Measurements from ENCODE around the gene OR2L3.

The OR2L3 gene

DNA sequence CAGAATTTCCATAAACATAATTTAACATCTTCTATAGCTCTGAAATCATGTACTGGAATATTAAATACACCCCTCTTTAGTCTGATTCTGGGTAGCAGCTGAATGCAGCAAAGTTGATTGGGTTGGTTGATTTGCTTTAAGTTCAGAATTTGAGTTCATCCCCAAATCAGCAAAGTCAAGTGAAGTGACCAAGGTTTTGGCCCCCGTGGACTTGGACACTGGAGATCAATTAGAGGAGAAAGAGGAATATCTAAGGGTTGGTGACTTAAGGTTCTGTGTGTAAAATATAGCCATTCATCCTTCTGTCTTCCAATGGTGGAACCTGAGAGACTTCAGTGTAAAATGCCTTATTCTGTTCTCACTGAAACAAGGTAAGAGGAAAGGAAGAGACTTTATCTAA lies 48.2 kb downstream of the OR2L3 start, which contains the start of gene OR2L13:
OR2L13 (plus strand) TSS at position 301 of the 400 bp plus-strand sequence. CDS start 4,192 bp downstream, outside the sequence.
- TF ChIP-seq, protein P1, sequence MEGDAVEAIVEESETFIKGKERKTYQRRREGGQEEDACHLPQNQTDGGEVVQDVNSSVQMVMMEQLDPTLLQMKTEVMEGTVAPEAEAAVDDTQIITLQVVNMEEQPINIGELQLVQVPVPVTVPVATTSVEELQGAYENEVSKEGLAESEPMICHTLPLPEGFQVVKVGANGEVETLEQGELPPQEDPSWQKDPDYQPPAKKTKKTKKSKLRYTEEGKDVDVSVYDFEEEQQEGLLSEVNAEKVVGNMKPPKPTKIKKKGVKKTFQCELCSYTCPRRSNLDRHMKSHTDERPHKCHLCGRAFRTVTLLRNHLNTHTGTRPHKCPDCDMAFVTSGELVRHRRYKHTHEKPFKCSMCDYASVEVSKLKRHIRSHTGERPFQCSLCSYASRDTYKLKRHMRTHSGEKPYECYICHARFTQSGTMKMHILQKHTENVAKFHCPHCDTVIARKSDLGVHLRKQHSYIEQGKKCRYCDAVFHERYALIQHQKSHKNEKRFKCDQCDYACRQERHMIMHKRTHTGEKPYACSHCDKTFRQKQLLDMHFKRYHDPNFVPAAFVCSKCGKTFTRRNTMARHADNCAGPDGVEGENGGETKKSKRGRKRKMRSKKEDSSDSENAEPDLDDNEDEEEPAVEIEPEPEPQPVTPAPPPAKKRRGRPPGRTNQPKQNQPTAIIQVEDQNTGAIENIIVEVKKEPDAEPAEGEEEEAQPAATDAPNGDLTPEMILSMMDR (IDR thresholded peaks at IDR 0.05; ENCODE audit: extremely low read depth, missing control alignments): no peak

GRCh38 chr1:248098529-248098928 lies 51.9 kb downstream of the OR2L3 start:
- TF ChIP-seq, protein P1 (IDR thresholded peaks at IDR 0.05; ENCODE audit: extremely low read depth, missing control alignments): no peak
- no peak for DNase-seq (ENCODE audit: low spot score)

More for the DNA sequence above, 48.2 kb downstream of the OR2L3 start, which contains the start of gene OR2L13:
- no peak for DNase-seq (ENCODE audit: low spot score)

GRCh38 chr1:248102847-248103246 lies 56.2 kb downstream of the OR2L3 start:
- TF ChIP-seq, protein P1 (IDR thresholded peaks at IDR 0.05; ENCODE audit: extremely low read depth, missing control alignments): no peak
- no peak for DNase-seq (ENCODE audit: low spot score)

- DNase-seq (ENCODE audit: low spot score): no peak
- TF ChIP-seq, protein P1 (IDR thresholded peaks at IDR 0.05; ENCODE audit: extremely low read depth, missing control alignments): no peak
Observed at GRCh38 chr1:248111157-248111556, 64.5 kb downstream of the OR2L3 start.

All from GM20000 (cell line).